ENCODE results near the gene JADE2. TPM values are rescaled to one million over a fixed set of nuclear protein-coding genes. Genes with fewer than 3 reads are reported as not detected.

Gene JADE2
- total RNA-seq, 2 experiments from 2014 or later = 32.3 to 67.0 TPM

DNA sequence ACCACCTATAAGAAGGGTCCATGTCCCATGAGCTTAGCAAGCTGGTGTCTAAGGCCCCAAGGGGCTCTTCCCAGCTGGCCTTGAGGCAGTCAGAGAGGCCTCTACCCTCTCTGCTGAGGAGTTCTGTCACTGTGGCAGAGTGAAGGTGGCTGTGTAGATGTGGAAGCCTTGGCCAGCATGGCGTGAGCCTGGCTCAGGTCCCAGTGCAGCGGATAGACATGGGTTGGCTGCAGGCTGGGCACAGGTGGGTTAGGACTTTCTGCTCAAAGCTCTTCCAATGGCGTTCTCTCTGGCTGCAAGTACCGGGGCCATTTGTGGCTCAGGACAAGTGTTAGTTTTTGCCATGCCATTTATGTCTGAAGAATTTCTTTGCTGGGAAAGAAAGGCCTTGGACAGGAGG lies 47.3 kb downstream of the JADE2 start:
- H3K79me2 ChIP-seq (ENCODE audit: insufficient read depth, low read depth, low read length) = no peaks in the 10 kb centered on the region
- H3K27ac ChIP-seq (ENCODE audit: low read depth, low read length, poor library complexity, severe bottlenecking) = no peak overlapping the region
- H3K4me2 ChIP-seq (ENCODE audit: low read length) = no peak overlapping the region
- POLR2A ChIA-PET = no interaction called here
- peaks cover 99% of the 10 kb centered on the region for H3K36me3 ChIP-seq (ENCODE audit: insufficient read depth, low read length)
- no peaks in the 10 kb centered on the region for H3K9me3 ChIP-seq (ENCODE audit: low read length)
- intact Hi-C loops (cut with micrococcal nuclease; ENCODE audit: unreplicated experiment) = no loop called here
- H3K9me2 ChIP-seq (ENCODE audit: insufficient read depth, low read length) = no peaks in the 10 kb centered on the region
- no peaks in the 10 kb centered on the region for H3K4me1 ChIP-seq (ENCODE audit: insufficient read depth, low read length, poor library complexity, severe bottlenecking)
- no peak overlapping the region for H2AFZ ChIP-seq (ENCODE audit: low read length)
- H4K20me1 ChIP-seq (ENCODE audit: insufficient read depth, low read length) = no peaks in the 10 kb centered on the region
- CTCF ChIA-PET (ENCODE audit: unreplicated experiment) = no interaction called here
- no TSS peak for BruUV-seq (replicated peaks)
- no peak for TF ChIP-seq EZH2phosphoT487 (IDR thresholded peaks at IDR 0.05; ENCODE audit: borderline replicate concordance, low read depth, low read length)
- TF ChIP-seq, protein P1, sequence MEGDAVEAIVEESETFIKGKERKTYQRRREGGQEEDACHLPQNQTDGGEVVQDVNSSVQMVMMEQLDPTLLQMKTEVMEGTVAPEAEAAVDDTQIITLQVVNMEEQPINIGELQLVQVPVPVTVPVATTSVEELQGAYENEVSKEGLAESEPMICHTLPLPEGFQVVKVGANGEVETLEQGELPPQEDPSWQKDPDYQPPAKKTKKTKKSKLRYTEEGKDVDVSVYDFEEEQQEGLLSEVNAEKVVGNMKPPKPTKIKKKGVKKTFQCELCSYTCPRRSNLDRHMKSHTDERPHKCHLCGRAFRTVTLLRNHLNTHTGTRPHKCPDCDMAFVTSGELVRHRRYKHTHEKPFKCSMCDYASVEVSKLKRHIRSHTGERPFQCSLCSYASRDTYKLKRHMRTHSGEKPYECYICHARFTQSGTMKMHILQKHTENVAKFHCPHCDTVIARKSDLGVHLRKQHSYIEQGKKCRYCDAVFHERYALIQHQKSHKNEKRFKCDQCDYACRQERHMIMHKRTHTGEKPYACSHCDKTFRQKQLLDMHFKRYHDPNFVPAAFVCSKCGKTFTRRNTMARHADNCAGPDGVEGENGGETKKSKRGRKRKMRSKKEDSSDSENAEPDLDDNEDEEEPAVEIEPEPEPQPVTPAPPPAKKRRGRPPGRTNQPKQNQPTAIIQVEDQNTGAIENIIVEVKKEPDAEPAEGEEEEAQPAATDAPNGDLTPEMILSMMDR (conservative IDR thresholded peaks at IDR 0.05; ENCODE audit: low read length) = no peak
- no peak for DNase-seq (ENCODE audit: low spot score)
- no peak overlapping the region for H3K4me3 ChIP-seq (ENCODE audit: low read depth, low read length, poor library complexity, severe bottlenecking)

DNA sequence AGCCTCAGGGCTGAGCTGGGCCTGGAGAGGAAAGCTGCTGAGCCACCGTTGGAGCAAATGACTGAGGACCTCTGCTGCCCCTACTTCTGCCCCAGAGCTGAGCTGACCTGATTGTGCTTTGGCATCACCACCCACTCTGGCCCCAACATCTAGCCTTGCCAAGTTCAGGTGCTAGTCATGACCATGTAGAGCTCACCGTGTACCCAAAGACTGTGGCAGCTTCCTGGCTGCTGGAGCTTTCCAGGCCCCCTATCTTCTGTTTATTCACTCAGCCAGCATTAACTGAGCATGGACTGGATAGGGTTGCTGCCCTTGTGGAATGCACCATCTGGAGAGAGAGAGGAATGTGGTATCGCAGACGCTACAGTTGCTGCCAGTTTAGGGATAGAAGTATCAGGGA lies 49.1 kb downstream of the JADE2 start:
- POLR2A ChIA-PET = no interaction called here
- H3K4me2 ChIP-seq (ENCODE audit: low read length) = no peak overlapping the region
- no peaks in the 10 kb centered on the region for H3K9me3 ChIP-seq (ENCODE audit: low read length)
- no peaks in the 10 kb centered on the region for H3K9me2 ChIP-seq (ENCODE audit: insufficient read depth, low read length)
- no peak for TF ChIP-seq EZH2phosphoT487 (IDR thresholded peaks at IDR 0.05; ENCODE audit: borderline replicate concordance, low read depth, low read length)
- TF ChIP-seq, protein P1 (conservative IDR thresholded peaks at IDR 0.05; ENCODE audit: low read length) = no peak
- no peaks in the 10 kb centered on the region for H3K79me2 ChIP-seq (ENCODE audit: insufficient read depth, low read depth, low read length)
- H4K20me1 ChIP-seq (ENCODE audit: insufficient read depth, low read length) = no peaks in the 10 kb centered on the region
- CTCF ChIA-PET (ENCODE audit: unreplicated experiment) = no interaction called here
- no peak overlapping the region for H3K4me3 ChIP-seq (ENCODE audit: low read depth, low read length, poor library complexity, severe bottlenecking)
- no peak for DNase-seq (ENCODE audit: low spot score)
- no peaks in the 10 kb centered on the region for H3K4me1 ChIP-seq (ENCODE audit: insufficient read depth, low read length, poor library complexity, severe bottlenecking)
- BruUV-seq (replicated peaks) = no TSS peak
- intact Hi-C loops (cut with micrococcal nuclease; ENCODE audit: unreplicated experiment) = no loop called here
- H2AFZ ChIP-seq (ENCODE audit: low read length) = no peak overlapping the region
- no peak overlapping the region for H3K27ac ChIP-seq (ENCODE audit: low read depth, low read length, poor library complexity, severe bottlenecking)
- H3K36me3 ChIP-seq (ENCODE audit: insufficient read depth, low read length) = peaks cover 99% of the 10 kb centered on the region

DNA sequence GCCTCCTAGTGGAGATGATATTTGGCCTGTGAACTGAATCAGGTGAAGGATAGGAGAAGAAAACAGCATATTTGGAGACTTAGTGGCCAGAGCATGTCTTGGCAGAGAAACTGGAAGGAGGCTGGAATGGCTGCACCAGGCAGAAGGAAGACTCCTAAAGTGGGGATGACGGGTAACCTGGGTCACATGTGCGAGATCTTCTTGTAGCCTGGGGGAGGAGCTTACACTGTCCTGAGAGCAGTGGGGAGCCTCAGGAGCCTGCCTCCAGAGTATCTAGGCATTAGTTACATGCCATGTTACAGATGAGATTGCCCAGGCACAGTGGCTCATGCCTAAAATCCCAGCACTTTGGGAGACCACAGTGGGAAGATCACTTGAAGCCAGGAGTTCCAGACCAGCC lies 49.8 kb downstream of the JADE2 start:
- H4K20me1 ChIP-seq (ENCODE audit: insufficient read depth, low read length) = no peaks in the 10 kb centered on the region
- no peak overlapping the region for H2AFZ ChIP-seq (ENCODE audit: low read length)
- no peaks in the 10 kb centered on the region for H3K9me3 ChIP-seq (ENCODE audit: low read length)
- no peak overlapping the region for H3K4me3 ChIP-seq (ENCODE audit: low read depth, low read length, poor library complexity, severe bottlenecking)
- no TSS peak for BruUV-seq (replicated peaks)
- ChIA-PET CTCF (ENCODE audit: unreplicated experiment) (no interaction called here), POLR2A (interaction anchor here (0.6 to 0.7 kb wide), 2 partner anchors 176 to 351 kb away, joined by 3 to 5 read pairs; no protein-coding TSS in a partner anchor)
- no peak for DNase-seq (ENCODE audit: low spot score)
- H3K79me2 ChIP-seq (ENCODE audit: insufficient read depth, low read depth, low read length) = no peaks in the 10 kb centered on the region
- no peak overlapping the region for H3K27ac ChIP-seq (ENCODE audit: low read depth, low read length, poor library complexity, severe bottlenecking)
- H3K9me2 ChIP-seq (ENCODE audit: insufficient read depth, low read length) = no peaks in the 10 kb centered on the region
- TF ChIP-seq, protein P1 (conservative IDR thresholded peaks at IDR 0.05; ENCODE audit: low read length) = no peak
- no peak for TF ChIP-seq EZH2phosphoT487 (IDR thresholded peaks at IDR 0.05; ENCODE audit: borderline replicate concordance, low read depth, low read length)
- intact Hi-C loops (cut with micrococcal nuclease; ENCODE audit: unreplicated experiment) = no loop called here
- peaks cover 98% of the 10 kb centered on the region for H3K36me3 ChIP-seq (ENCODE audit: insufficient read depth, low read length)
- no peak overlapping the region for H3K4me2 ChIP-seq (ENCODE audit: low read length)
- H3K4me1 ChIP-seq (ENCODE audit: insufficient read depth, low read length, poor library complexity, severe bottlenecking) = no peaks in the 10 kb centered on the region

Data from OCI-LY7 (cell line).